ENCODE results near the gene SLC2A5.
"Not testable (repeated sequence)": the region's sequence is repeated elsewhere in the genome, so short reads cannot be mapped to it uniquely, and the experiment has no call there.

Gene SLC2A5

DNA sequence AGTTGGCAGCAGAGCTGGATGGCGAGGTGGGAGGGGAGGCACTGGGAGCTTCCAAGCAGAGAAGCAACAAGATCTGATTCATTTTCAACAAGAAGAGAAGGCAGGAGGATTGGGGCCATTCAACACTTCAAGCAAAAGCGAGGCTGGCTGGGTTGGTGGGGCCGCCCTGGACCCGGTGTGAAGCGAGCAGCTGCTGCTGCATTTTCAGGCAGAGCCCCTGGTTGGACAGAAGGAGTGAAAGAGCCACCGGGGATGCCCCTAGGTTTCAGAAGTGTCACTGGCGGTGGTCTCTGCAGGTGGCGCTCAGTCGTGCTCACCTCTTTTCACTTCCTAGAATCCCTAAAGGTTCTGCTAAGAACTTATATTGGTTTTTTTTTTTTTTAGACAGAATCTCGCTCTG lies 61.2 kb downstream of the SLC2A5 start:
- DNase-seq (ENCODE audit: low read depth, low spot score): no peak

DNA sequence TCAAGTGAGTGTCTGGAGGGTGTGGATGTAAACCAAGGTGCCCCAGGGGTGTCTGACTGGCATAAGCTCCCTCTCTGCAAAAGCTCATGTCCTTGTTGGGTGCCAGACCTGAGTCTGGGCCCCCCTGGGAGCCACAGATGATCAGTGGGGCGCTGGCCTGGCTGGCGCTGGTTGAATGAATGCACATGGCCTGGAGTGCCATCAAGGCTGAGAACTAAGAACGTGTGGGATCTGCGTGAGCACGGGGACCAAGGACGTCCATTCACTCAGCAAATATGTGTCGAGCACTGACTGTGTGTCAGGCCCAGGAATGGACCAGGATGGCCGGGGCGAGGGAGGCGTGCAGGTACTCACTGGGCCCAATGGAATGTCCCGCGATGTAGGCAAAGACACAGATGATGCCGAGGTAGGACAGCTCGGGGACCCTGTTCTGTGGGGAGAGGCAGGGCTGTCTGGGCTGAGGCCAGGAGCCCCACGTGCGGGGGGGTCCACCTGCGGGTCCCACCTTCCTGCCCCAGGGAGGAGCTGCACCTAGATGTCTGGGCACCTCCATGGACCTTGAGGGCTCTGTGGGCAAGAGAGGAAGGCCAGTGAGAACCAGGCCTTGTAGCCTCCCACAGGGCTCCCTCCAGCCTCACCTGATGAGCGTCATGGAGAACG lies 62.3 kb downstream of the SLC2A5 start:
- no peak for DNase-seq (ENCODE audit: low read depth, low spot score)

DNA sequence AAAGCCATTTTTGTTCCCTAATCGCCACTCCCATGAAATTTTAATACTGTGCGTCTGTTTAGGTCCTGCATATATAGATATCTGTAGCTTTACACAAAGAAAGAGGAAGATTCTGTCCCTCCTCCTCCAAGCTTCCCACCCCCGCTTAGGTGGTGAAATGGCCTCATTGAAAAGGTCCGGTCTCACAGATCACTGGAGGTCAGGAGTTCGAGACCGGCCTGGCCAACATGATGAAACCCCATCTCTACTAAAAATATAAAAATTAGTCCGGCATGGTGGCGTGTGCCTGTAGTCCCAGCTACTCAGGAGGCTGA lies 64.1 kb downstream of the SLC2A5 start:
- no peak for DNase-seq (ENCODE audit: low read depth, low spot score)

DNA sequence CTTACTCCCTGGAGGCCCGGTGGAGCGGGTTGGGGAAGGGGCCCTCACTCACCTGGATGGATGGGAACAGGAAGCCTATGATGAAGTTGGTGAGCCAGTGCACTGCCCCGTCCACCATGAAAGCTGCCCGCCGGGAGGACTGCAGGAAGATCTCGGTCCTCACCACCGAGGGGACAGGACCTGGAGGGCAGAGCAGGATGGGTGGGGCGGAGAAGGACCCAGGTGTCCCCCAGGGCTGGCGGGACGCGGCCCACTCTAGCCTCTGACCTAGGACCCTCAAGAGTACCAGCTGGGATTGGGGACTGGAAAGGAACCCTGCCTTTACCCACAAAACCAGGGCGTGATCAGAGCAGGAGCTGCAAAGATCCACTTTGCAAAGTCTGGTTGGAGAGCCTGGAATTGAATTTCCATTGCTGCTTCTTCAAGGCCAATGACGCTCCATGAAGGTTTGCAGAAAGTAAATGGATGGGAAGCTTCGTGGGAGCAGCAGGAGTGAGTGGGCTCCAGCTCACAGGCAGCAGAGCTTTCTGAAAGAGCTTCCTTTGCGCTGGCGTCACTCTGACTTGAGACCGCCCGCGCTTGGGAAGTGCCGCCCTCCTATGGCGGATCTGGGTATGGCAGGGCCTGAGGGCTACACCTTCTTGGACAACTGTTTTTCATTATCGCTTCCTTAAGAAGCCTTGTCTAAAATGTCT lies 64.6 kb downstream of the SLC2A5 start:
- peak; percentile 93 for DNase-seq (ENCODE audit: low read depth, low spot score)

DNA sequence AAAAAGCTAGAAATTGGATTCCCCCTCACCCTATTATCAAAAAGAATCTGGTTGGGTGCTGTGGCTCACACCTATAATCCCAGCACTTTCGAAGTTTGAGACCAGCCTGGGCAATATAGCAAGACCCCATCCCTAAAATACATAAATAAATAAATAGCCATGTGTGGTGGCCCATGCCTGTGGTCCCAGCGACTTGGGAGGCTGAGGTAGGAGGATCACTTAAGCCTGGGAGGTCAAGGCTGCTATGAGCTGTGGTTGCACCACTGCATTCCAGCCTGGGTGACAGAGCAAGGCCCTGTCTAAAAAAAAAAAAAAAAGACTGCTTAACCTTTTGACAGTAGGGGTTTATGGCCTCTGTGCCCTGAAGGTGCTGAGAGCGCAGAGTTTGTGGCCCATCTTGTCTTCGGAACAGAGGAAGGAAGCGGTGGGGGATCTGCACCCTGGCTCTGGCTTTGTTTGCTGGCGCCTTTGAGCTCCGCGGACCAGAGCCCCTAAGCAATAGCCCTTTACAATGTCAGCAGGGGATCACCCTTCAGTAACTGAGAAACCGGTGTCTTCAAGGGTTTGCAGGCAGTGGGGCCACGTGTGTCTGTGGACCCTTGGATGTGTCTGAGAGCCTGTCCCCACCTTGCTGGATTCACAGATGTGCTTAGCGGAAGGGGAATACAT lies 65.3 kb downstream of the SLC2A5 start:
- peak; percentile 74 for DNase-seq (ENCODE audit: low read depth, low spot score)

DNA sequence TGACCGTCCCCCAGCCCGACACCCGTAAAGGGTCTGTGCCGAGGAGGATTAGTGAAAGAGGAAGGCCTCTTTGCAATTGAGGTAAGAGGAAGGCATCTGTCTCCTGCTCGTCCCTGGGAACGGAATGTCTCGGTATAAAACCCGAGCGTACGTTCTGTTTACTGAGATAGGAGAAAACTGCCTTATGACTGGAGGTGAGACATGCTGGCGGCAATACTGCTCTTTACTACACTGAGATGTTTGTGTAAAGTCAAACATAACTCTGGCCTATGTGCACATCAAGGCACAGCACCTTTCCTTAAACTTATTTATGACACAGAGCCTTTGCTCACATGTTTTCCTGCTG lies 67.2 kb downstream of the SLC2A5 start:
- not testable (repeated sequence) for DNase-seq (ENCODE audit: low read depth, low spot score)

DNA sequence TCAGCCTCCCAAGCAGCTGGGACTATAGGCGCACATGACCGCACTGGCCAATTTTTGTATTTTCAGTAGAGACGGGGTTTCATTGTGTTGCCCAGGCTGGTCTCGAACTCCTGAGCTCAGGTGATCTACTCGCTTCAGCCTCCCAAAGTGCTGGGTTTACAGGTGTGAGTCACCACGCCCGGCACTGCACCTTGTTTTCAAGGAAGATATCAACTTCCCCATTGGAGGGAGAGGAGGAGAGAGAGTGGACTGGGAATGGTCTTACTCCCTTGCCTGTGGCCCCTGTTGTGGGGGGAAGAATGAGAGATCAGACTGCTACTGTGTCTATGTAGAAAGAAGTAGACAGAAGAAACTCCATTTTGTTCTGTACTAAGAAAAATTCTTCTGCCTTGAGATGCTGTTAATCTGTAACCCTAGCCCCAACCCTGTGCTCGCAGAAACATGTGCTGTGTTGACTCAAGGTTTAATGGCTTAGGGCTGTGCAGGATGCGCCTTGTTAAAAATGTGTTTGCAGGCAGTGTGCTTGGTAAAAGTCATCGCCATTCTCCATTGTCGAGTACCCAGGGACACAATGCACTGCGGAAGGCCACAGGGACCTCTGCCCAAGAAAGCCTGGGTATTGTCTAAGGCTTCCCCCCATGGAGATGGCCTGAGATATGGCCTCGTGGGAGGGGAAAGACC lies 67.8 kb downstream of the SLC2A5 start:
- DNase-seq (ENCODE audit: low read depth, low spot score): not testable (repeated sequence)

DNA sequence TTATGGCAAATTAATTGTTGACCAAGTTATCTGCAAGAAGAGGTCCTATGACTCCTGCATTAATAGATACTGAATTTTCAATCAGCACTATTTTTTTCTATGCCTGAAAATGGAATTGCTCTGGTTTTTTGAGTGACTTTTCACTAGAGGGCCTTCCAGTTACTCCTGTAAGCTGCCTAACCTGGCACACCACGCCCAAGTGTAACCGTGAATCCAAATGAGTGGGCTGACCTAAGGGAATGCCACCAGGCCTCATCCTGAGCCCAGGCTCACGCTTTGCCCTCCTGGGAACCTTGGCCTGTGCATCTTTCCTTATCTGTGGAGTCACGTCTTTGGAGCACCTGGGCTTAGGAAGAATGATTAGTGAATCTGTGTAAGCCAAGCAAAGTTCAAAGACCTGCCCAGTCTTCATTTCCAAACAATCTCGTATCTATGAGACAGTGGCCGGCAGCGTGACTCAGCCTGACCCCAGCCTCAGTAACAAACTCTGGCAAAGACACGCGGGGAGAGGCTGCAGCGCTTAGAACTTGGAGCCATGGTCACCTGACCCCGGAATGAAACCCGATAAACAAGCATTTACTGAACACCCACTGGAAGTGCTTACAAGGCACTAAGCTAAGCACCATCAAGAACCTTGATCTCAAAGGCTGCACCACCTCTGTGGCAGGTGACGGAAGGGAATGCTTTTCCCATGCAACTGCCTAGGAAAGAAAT lies 75.3 kb downstream of the SLC2A5 start:
- not testable (repeated sequence) for DNase-seq (ENCODE audit: low read depth, low spot score)

DNA sequence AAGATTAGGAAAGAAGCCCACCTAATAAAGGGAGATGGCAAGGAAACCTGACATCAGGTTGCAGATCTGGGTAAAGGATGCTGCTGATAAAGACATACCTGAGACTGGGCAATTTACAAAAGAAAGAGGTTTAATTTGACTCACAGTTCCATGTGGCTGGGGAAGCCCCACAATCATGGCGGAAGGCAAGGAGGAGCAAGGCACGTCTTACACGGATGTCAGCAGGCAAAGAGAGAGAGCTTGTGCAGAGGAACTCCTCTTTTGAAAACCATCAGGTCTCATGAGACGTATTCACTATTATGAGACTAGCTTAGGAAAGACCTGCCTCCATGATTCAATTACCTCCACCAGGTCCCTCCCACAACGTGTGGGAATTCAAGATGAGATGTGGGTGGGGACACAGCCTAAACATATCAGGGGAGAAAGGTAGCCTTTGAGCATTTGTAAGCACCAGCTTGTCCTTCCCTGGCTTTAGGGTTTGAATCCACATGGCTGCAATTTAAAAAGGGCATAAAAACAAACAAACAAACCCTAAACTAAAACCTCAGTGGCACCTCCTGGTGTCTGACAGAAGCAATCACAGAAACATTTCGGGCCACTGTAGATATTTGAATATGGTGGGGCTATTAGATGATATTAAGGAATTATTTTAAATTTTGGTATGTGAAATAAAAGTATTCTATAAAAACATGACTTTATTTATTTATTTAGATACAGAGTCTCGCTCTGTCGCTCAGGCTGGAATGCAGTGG lies 76.3 kb downstream of the SLC2A5 start:
- DNase-seq (ENCODE audit: low read depth, low spot score): no peak

DNA sequence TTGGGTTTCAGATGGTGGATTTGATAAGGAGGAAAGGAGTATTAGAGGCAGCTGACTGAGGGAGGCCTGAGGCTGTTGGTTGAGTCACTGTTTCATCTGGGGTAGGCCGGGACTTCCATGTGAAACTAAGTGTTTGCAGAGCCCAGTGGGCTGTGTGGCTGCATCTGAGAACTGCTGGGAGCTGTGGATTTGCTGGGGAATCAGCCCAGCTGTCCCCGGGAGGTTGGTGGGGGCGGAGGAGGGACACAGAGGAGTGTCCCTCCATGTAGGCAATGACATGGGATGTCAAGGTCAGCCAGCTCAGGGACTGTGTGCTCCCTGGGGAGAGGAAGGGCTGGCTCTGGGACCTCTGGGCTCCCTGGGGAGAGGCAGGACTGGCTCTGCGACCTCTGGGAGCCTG lies 79.6 kb downstream of the SLC2A5 start:
- no peak for DNase-seq (ENCODE audit: low read depth, low spot score)

DNA sequence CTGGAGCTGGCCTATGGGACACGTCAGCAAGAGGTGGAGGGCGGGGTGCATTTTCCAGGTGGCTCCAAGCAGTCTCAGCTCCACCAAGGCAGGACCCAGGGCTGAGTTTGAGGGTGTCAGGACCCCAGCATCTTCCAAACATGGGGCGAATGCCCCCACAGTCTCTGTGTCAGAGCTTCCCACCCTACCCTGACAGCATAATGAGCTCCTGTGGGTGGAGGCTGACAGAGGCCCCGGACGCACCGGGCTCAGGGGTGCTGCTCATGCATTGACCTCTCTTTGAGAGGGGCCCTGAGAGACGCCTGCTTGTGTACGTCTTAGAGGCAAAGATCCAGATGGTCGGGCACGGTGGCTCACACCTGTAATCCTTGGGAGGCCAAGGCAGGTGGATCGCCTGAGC lies 80.4 kb downstream of the SLC2A5 start:
- no peak for DNase-seq (ENCODE audit: low read depth, low spot score)

DNA sequence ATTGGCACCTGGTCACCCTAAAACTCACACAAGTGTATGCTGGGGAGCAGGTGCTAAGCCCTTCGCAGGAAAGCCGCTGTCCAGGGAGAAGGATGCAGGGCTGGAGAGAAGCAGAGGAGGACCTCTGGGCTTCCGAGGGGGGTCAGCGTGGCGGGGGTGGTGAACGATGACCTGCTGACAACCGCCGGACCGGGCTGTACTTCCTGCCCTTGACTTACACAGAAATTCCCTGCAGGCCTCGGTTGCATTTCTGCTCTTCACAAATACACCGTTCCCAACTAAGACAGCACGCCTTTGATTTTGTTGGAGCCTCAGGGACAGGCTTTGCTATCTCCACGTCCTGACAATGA lies 80.8 kb downstream of the SLC2A5 start:
- DNase-seq (ENCODE audit: low read depth, low spot score): no peak

DNA sequence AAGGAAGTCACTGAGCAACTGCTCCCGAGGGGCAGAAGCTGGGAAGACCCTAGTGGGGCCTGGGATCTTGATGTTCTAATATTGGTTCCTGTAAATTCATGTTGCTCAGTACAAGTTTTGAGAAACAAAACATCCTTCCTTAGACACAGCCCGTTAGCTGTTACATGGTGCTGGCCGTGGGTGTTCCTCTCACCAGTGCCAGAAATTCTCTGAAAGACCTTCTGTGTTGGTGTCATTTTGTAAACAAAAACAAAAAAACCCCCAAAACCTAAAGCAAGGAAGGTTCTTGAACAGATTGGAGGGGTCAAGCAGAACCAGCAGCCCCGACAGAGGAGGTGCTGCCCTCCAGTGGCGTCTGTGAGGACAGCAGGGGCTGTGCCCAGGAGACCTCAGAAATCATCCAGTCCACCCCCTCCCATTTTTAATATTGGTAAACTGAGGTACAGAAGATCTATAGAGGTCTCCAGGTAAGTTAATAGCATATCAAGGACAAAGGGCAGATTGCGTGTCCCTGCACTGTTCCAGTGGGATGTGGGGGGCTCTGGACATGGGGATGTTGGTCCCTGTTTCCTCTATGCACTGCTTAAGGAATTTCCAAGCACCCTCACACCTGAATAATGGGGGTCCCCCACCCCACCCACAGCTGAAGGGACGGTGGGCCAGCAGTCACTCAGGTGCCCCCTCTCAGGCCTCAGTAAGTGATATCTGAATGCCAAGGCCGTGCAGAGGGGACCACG lies 81.4 kb downstream of the SLC2A5 start:
- DNase-seq (ENCODE audit: low read depth, low spot score): peak; percentile 83

DNA sequence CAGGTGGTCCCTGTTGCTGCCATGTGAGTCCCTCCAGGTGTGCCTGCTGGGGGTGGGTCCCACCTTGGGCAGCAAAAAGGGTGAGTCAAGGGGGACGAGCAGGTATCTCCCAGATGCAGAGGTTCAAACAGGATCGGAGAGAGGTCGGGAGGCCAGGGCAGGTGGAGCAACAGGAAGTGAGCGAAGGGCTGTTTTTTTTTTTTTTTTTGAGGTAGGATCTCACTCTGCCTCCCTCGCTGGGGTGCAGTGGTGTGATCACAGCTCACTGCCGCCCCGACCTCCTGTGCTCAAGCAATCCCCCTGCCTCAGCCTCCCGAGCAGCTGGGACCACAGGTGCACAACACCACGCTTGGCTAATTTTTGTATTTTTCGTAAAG lies 82.6 kb downstream of the SLC2A5 start:
- no peak for DNase-seq (ENCODE audit: low read depth, low spot score)

DNA sequence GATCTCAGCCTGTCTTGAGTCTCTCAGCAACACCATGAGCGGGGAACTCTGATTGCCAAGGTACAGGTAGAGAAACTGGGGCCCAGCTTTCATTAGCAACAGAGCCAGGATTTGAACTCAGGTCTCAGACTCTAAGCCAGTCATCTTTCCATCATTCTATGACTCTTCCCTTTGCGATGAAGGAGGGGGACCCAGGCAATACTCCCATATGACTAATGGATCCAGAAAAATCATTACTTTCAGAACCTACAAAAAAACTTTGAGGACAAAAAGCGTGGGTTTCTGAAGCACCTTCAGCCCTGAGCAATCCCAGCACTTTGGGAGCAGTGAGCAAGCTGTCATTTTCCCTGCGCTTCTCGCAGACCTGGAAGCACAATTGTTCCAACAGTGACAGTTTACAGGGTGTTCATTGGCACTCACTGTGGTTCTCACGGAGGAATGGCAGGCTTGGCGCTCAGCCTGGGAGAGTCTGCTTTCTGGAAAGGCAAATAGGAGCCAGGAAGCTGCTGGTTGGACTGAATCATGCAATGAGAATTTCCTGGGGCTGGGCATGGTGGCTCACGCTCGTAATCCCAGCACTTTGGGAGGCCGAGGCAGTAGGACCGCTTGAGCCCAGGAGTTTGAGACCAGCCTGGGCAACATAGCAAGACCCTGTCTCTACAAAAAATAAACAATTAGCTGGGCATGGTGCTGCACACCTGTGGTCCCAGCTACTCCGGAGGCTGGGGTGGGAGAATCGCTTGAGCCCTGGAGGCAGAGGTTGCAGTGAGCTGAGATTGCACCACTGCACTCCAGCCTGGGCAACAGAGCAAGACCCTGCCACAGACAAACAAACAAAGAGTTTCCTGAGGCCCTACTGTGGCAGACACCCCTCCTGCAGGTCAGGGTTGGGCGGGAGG lies 83.3 kb downstream of the SLC2A5 start:
- peak; percentile 52 for DNase-seq (ENCODE audit: low read depth, low spot score)

Measured in ELF-1 (cell line).